BE2C (cell line): Measurements from ENCODE around the gene PADI3. TPM values are rescaled to one million over a fixed set of nuclear protein-coding genes. Genes with fewer than 3 reads are reported as not detected.

Experiments
- DNase-seq: peaks from one replicate; pipeline ENCODE4 v3.0.0-alpha.2; 2020
- H3K27me3 ChIP-seq: fragments of 250-450 bp; sonication (Bioruptor Pico); 2 replicates; pipeline ENCODE4 v1.5.1; 2020; ENCODE audit warnings: mild to moderate bottlenecking
- H3K36me3 ChIP-seq: fragments of 250-450 bp; sonication (Bioruptor Pico); 2 replicates; pipeline ENCODE4 v1.5.1; 2020; ENCODE audit warnings: mild to moderate bottlenecking
- H3K4me1 ChIP-seq: fragments of 250-450 bp; sonication (Bioruptor Pico); 2 replicates; pipeline ENCODE4 v1.5.1; 2020
- H3K4me3 ChIP-seq: 2 replicates; pipeline ENCODE4 v1.5.1; 2011; ENCODE audit warnings: low read depth, low read length
- H3K9me3 ChIP-seq: fragments of 250-450 bp; sonication (Bioruptor Pico); 2 replicates; pipeline ENCODE4 v1.5.1; 2020
- polyA plus RNA-seq: library from polyadenylated mRNA; unstranded; fragments of >200 nt; gene quantifications from one replicate; pipeline ENCODE4 v1.2.1, GENCODE V29; 2012; ENCODE audit warnings: low read depth, missing spikeins; ENCODE audit not compliant: insufficient read length, insufficient read depth
- TF ChIP-seq, protein P1 (sequence below): IDR thresholded peaks from 2 replicates; pipeline ENCODE4 v1.5.1; 2012; ENCODE audit warnings: mild to moderate bottlenecking, low read depth, low read length

Gene PADI3
- not detected for polyA plus RNA-seq

- no peaks in the 10 kb centered on the region for H3K36me3 ChIP-seq
- DNase-seq = peak; percentile 21
- no peaks in the 10 kb centered on the region for H3K9me3 ChIP-seq
- TF ChIP-seq, protein P1, sequence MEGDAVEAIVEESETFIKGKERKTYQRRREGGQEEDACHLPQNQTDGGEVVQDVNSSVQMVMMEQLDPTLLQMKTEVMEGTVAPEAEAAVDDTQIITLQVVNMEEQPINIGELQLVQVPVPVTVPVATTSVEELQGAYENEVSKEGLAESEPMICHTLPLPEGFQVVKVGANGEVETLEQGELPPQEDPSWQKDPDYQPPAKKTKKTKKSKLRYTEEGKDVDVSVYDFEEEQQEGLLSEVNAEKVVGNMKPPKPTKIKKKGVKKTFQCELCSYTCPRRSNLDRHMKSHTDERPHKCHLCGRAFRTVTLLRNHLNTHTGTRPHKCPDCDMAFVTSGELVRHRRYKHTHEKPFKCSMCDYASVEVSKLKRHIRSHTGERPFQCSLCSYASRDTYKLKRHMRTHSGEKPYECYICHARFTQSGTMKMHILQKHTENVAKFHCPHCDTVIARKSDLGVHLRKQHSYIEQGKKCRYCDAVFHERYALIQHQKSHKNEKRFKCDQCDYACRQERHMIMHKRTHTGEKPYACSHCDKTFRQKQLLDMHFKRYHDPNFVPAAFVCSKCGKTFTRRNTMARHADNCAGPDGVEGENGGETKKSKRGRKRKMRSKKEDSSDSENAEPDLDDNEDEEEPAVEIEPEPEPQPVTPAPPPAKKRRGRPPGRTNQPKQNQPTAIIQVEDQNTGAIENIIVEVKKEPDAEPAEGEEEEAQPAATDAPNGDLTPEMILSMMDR = no peak
- no peaks in the 10 kb centered on the region for H3K4me1 ChIP-seq
- H3K27me3 ChIP-seq = no peaks in the 10 kb centered on the region
- no peak within 1 kb of the TSS for H3K4me3 ChIP-seq
Observed at GRCh38 chr1:17248781-17249180, at the start of gene PADI3. Gene PADI3 (plus strand): TSS chr1:17249098. CDS start chr1:17249138, 40 bp downstream.

DNA sequence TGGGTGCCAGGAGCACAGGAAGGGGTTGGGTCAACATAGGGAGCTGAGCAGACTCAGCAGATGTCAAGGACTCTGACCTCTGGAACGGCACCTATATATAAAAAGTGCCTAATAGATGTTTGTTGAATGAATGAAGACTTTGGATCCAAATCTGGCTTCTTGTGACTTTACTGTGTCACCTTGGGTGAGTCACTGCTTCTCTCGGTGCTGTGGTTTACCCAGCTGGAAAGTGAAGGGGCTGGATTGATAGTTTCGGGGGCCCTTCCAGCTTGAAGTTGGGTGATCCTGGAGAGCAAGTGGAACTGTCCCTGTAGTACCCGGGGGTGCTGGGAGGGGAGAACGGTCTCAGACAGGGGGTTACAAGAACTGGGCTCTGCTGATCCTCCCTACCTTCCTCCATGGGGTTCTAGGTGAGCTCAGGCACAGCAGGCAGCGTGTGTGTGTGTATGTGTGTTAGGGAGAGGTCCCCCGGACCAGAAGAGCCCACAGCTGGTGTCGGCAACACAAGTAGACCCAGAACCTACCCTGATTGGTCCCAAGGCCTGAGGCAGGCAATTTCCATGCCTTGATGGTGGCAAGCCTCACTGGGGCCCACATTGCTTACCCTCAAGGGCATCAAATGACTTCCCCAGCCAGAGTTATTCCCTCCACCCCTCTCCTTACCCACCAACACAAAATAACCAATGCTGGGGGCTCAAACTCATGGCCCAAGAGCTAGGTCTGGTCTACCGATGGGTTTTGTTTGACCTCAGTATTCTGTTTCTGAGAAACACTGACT lies 49.4 kb upstream of the PADI3 start:
- no peaks in the 10 kb centered on the region for H3K36me3 ChIP-seq
- no peaks in the 10 kb centered on the region for H3K4me1 ChIP-seq
- DNase-seq = no peak
- no peaks in the 10 kb centered on the region for H3K27me3 ChIP-seq
- no peaks in the 10 kb centered on the region for H3K9me3 ChIP-seq
- TF ChIP-seq, protein P1 = no peak
- H3K4me3 ChIP-seq = no peak overlapping the region

GRCh38 chr1:17200246-17200645 lies 48.7 kb upstream of the PADI3 start:
- no peaks in the 10 kb centered on the region for H3K4me1 ChIP-seq
- H3K9me3 ChIP-seq = no peaks in the 10 kb centered on the region
- no peaks in the 10 kb centered on the region for H3K27me3 ChIP-seq
- no peaks in the 10 kb centered on the region for H3K36me3 ChIP-seq
- no peak for DNase-seq
- TF ChIP-seq, protein P1 = no peak
- H3K4me3 ChIP-seq = no peak overlapping the region

- Histone ChIP-seq H3K4me1 (no peaks in the 10 kb centered on the region), H3K9me3 (no peaks in the 10 kb centered on the region), H3K4me3 (no peak overlapping the region), H3K27me3 (no peaks in the 10 kb centered on the region), H3K36me3 (no peaks in the 10 kb centered on the region)
- TF ChIP-seq, protein P1 = no peak
- DNase-seq = no peak
Observed at GRCh38 chr1:17200756-17201155, 48.1 kb upstream of the PADI3 start.

- Histone ChIP-seq H3K36me3 (no peaks in the 10 kb centered on the region), H3K9me3 (no peaks in the 10 kb centered on the region), H3K27me3 (no peaks in the 10 kb centered on the region), H3K4me3 (no peak overlapping the region), H3K4me1 (no peaks in the 10 kb centered on the region)
- DNase-seq = no peak
- TF ChIP-seq, protein P1 = no peak
Observed at GRCh38 chr1:17201201-17202021, 47.5 kb upstream of the PADI3 start.
